A549 (cell line): ENCODE results near the gene TFAP2C. TPM values are rescaled to one million over a fixed set of nuclear protein-coding genes. Genes with fewer than 3 reads are reported as not detected.
A peak's percentile ranks its signal among the peaks of the same experiment; 100 is the strongest.

Source experiments
- ATAC-seq, 2 experiments: fragments of 200-7000 bp in 1 of 2; fragments of >200 bp in 1 of 2; cut with Nextera tagmentation in 1 of 2; cut with Tn5 transposase in 1 of 2; 3 replicates each; pipeline versions ENCODE4 v1.8.0 to v1.9.1; 2018 to 2020; ENCODE audit warnings: mild to moderate bottlenecking in 1 of 2, moderate library complexity in 1 of 2
- CTCF ChIA-PET: fragments of 300-600 bp; sonication (Branson Sonifier 250); formaldehyde crosslinking; extraction: SDS; loops from one replicate; lab custom pipeline; 2021; ENCODE audit warnings: antibody characterized with exemption, inconsistent platforms; lab: Yijun Ruan, JAX
- POLR2A ChIA-PET: fragments of 350-600 bp; formaldehyde crosslinking; extraction: SDS; loops from one replicate; lab custom pipeline; 2021; ENCODE audit warnings: antibody characterized with exemption, inconsistent platforms; lab: Yijun Ruan, JAX
- DNase-seq, 2 experiments: peaks; one replicate each; pipeline versions ENCODE4 v3.0.0 to v3.0.0-alpha.2; 2011 to 2016; ENCODE audit warnings: low read depth in 1 of 2, low spot score in 1 of 2
- FAIRE-seq: peaks from 2 replicates; lab custom pipeline; 2011; peaks lifted over from hg19 to GRCh38; lab: Jason Lieb, UNC
- H3K27ac ChIP-seq, 2 experiments: fragments of >200 bp; sonication (Bioruptor Twin); formaldehyde crosslinking; 3 replicates each; pipeline ENCODE4 v1.5.1; 2016 to 2017
- H3K4me1 ChIP-seq: fragments of >200 bp; sonication (Bioruptor Twin); formaldehyde crosslinking; 3 replicates; pipeline ENCODE4 v1.6.1; 2016
- H3K4me2 ChIP-seq: fragments of >200 bp; sonication (Bioruptor Twin); formaldehyde crosslinking; 3 replicates; pipeline ENCODE4 v1.6.1; 2016
- H3K4me3 ChIP-seq: fragments of >200 bp; sonication (Bioruptor Twin); formaldehyde crosslinking; 3 replicates; pipeline ENCODE4 v1.5.1; 2016
- H3K9me3 ChIP-seq: fragments of >200 bp; sonication (Bioruptor Twin); formaldehyde crosslinking; 3 replicates; pipeline ENCODE4 v1.6.1; 2016
- BHLHE40 ChIP-seq: IDR thresholded peaks from 2 replicates; pipeline ENCODE4 v1.6.1; 2012; ENCODE audit warnings: low read depth, low read length, inconsistent platforms
- CBX8 ChIP-seq: fragments of 200-600 bp; sonication (generic); IDR thresholded peaks from 2 replicates; pipeline ENCODE4 v1.6.1; 2016
- CHD2 ChIP-seq: fragments of 150-350 bp; IDR thresholded peaks from 2 replicates; pipeline ENCODE4 v1.6.1; 2014; ENCODE audit warnings: low read length; ENCODE audit not compliant: partially characterized antibody
- CHD4 ChIP-seq: fragments of 200-600 bp; sonication (generic); IDR thresholded peaks from 2 replicates; pipeline ENCODE4 v1.6.1; 2016; ENCODE audit warnings: antibody characterized with exemption, mild to moderate bottlenecking, borderline replicate concordance
- CTCF ChIP-seq: fragments of >200 bp; sonication (Bioruptor Twin); formaldehyde crosslinking; IDR thresholded peaks from 3 replicates; pipeline ENCODE4 v1.5.1; 2016
- E2F6 ChIP-seq: IDR thresholded peaks from 2 replicates; pipeline ENCODE4 v1.6.1; 2012; ENCODE audit warnings: low read depth, borderline replicate concordance
- EHF ChIP-seq: fragments of 250-450 bp; sonication (Bioruptor Pico); IDR thresholded peaks from 2 replicates; pipeline ENCODE4 v1.5.0; 2020; ENCODE audit warnings: mild to moderate bottlenecking
- EP300 ChIP-seq, 2 experiments: fragments of >200 bp; sonication (Bioruptor Twin); formaldehyde crosslinking; IDR thresholded peaks; 2 replicates in 1 of 2; 3 replicates in 1 of 2; pipeline ENCODE4 v1.6.1; 2016 to 2017
- ESRRA ChIP-seq: fragments of 150-350 bp; IDR thresholded peaks from 2 replicates; pipeline ENCODE4 v1.6.1; 2014; ENCODE audit warnings: mild to moderate bottlenecking, low read length, borderline replicate concordance
- GATA3 ChIP-seq: IDR thresholded peaks from 2 replicates; pipeline ENCODE4 v1.6.1; 2012; ENCODE audit warnings: borderline replicate concordance
- HES2 ChIP-seq: fragments of >200 bp; sonication (Bioruptor Twin); formaldehyde crosslinking; IDR thresholded peaks from 2 replicates; pipeline ENCODE4 v1.6.1; 2016
- HOXA7 ChIP-seq: fragments of 250-450 bp; sonication (Bioruptor Pico); IDR thresholded peaks from 2 replicates; pipeline ENCODE4 v1.5.0; 2020; ENCODE audit warnings: mild to moderate bottlenecking, moderate library complexity
- HOXB13 ChIP-seq: fragments of 250-450 bp; sonication (Bioruptor Pico); IDR thresholded peaks from 2 replicates; pipeline ENCODE4 v1.5.0; 2020; ENCODE audit warnings: low read depth, mild to moderate bottlenecking, moderate library complexity
- JUN ChIP-seq, 2 experiments: fragments of >200 bp; sonication (Bioruptor Twin); formaldehyde crosslinking; IDR thresholded peaks; 2 replicates in 1 of 2; 3 replicates in 1 of 2; pipeline ENCODE4 v1.6.1; 2016 to 2017
- MYC ChIP-seq: IDR thresholded peaks from 2 replicates; pipeline ENCODE4 v1.6.1; 2012; ENCODE audit warnings: mild to moderate bottlenecking, inconsistent platforms, low read length, improper control_type of control experiment, borderline replicate concordance
- NFE2L2 ChIP-seq: fragments of 150-350 bp; conservative IDR thresholded peaks from 2 replicates; pipeline ENCODE4 v1.6.1; 2014; ENCODE audit warnings: low read length
- NPAS2 ChIP-seq: fragments of 250-450 bp; sonication (Bioruptor Pico); IDR thresholded peaks from 2 replicates; pipeline ENCODE4 v1.8.0; 2022; ENCODE audit warnings: mild to moderate bottlenecking, moderate library complexity, borderline replicate concordance
- PBX3 ChIP-seq: IDR thresholded peaks from 2 replicates; pipeline ENCODE4 v1.6.1; 2012
- PHF8 ChIP-seq: fragments of 200-600 bp; sonication (generic); IDR thresholded peaks from 2 replicates; pipeline ENCODE4 v1.6.1; 2016; ENCODE audit warnings: low read depth, mild to moderate bottlenecking, antibody characterized with exemption, moderate library complexity, borderline replicate concordance
- POLR2A ChIP-seq: IDR thresholded peaks from 2 replicates; pipeline ENCODE4 v1.6.1; 2012; ENCODE audit warnings: mild to moderate bottlenecking, low read length
- REST ChIP-seq: fragments of 200-600 bp; sonication (generic); IDR thresholded peaks from 2 replicates; pipeline ENCODE4 v1.6.1; 2016; ENCODE audit warnings: antibody characterized with exemption, mild to moderate bottlenecking, moderate library complexity
- RNF2 ChIP-seq: fragments of 200-600 bp; sonication (generic); IDR thresholded peaks from 2 replicates; pipeline ENCODE4 v1.6.1; 2016; ENCODE audit warnings: low read depth, mild to moderate bottlenecking, antibody characterized with exemption, moderate library complexity, borderline replicate concordance
- SREBF2 ChIP-seq: fragments of 450-650 bp; IDR thresholded peaks from 2 replicates; pipeline ENCODE4 v1.6.1; 2014; ENCODE audit warnings: mild to moderate bottlenecking, moderate library complexity
- TFCP2L1 ChIP-seq: fragments of 250-450 bp; sonication (Bioruptor Pico); IDR thresholded peaks from 2 replicates; pipeline ENCODE4 v1.5.0; 2021; ENCODE audit warnings: mild to moderate bottlenecking
- TP53 ChIP-seq: fragments of 250-450 bp; sonication (Bioruptor Pico); IDR thresholded peaks from 2 replicates; pipeline ENCODE4 v1.5.0; 2021; ENCODE audit warnings: mild to moderate bottlenecking, moderate library complexity
- WGBS: methylation state at CpG from one replicate; pipeline ENCODE4 v1.1.6; 2017; ENCODE audit errors: missing lambda C conversion rate; 5-methylcytosine and 5-hydroxymethylcytosine counted together
- polyA plus RNA-seq, 4 experiments: library from polyadenylated mRNA; depleted of rRNA in 3 of 4; stranded (reverse); fragments of >200 nt; fragmentation: RNase III in 1 of 4; extraction: RNeasy Plus Mini Kit Qiagen cat#74134 plus additional on column Dnase treatment in 1 of 4; gene quantifications; 2 replicates in 3 of 4; 3 replicates in 1 of 4; pipeline ENCODE4 v1.2.3, GENCODE V29; 2011 to 2017
- TF ChIP-seq, protein P1 (sequence below): fragments of >200 bp; sonication (Bioruptor Twin); formaldehyde crosslinking; IDR thresholded peaks from 3 replicates; pipeline ENCODE4 v1.6.1; 2016

The TFAP2C gene
- polyA plus RNA-seq, 2 of the 4 experiments (the other 2 are of a cell fraction): 9.6 to 14.2 TPM

- no peak for TF ChIP-seq PHF8
- TF ChIP-seq HOXB13 (CRISPR knock-in tag): no peak
- no peak for TF ChIP-seq HES2
- TF ChIP-seq REST: no peak
- no peak for TF ChIP-seq BHLHE40
- no peak for TF ChIP-seq E2F6
- no peak for TF ChIP-seq MYC
- TF ChIP-seq TP53: no peak
- ChIA-PET POLR2A (no interaction called here), CTCF (interaction anchor here (2.1 to 3.0 kb wide), 2 partner anchors 10 to 35 kb away, joined by 4 to 9 read pairs; no protein-coding TSS in a partner anchor)
- WGBS: 73% methylated on average over 1 of the region's 1 CpG
- no peak for FAIRE-seq
- H3K27ac ChIP-seq: no peak overlapping the region
- H3K4me2 ChIP-seq: no peak overlapping the region
- H3K4me1 ChIP-seq: no peaks in the 10 kb centered on the region
- peak in 1 of 2 experiments; percentile 24 for DNase-seq
- H3K4me3 ChIP-seq: no peak overlapping the region
- no peaks in the 10 kb centered on the region for H3K9me3 ChIP-seq
- no peak; a peak in 1 of 6 replicates for ATAC-seq
Observed at GRCh38 chr20:56664796-56665195, 35.7 kb downstream of the TFAP2C start.

GRCh38 chr20:56665806-56666205, 36.7 kb downstream of the TFAP2C start:
- TF ChIP-seq BHLHE40 (no peak), PBX3 (no peak), POLR2A (no peak), SREBF2 (no peak), TFCP2L1 (CRISPR knock-in tag) (no peak), HOXA7 (CRISPR knock-in tag) (no peak), NPAS2 (CRISPR knock-in tag) (no peak)
- TF ChIP-seq, protein P1, sequence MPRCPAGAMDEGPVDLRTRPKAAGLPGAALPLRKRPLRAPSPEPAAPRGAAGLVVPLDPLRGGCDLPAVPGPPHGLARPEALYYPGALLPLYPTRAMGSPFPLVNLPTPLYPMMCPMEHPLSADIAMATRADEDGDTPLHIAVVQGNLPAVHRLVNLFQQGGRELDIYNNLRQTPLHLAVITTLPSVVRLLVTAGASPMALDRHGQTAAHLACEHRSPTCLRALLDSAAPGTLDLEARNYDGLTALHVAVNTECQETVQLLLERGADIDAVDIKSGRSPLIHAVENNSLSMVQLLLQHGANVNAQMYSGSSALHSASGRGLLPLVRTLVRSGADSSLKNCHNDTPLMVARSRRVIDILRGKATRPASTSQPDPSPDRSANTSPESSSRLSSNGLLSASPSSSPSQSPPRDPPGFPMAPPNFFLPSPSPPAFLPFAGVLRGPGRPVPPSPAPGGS: no peak
- ATAC-seq (no peak), DNase-seq (peak in 1 of 2 experiments; percentile 44), FAIRE-seq (no peak)
- Histone ChIP-seq H3K9me3 (no peaks in the 10 kb centered on the region), H3K4me2 (no peak overlapping the region), H3K27ac (no peak overlapping the region), H3K4me3 (no peak overlapping the region), H3K4me1 (no peaks in the 10 kb centered on the region)
- WGBS: 74% methylated on average over 12 of the region's 12 CpGs
- CTCF ChIA-PET: interaction anchor here (0.7 to 3.0 kb wide), 3 partner anchors 11 to 123 kb away, joined by 3 to 9 read pairs (median 4); no protein-coding TSS in a partner anchor
- POLR2A ChIA-PET: no interaction called here

- H3K4me2 ChIP-seq: no peak overlapping the region
- 96% methylated on average over 5 of the region's 5 CpGs for WGBS
- no peak for DNase-seq
- no peak overlapping the region for H3K4me3 ChIP-seq
- H3K27ac ChIP-seq: no peak overlapping the region
- H3K9me3 ChIP-seq: no peaks in the 10 kb centered on the region
- CTCF ChIA-PET: interaction anchor here (1.9 kb wide), 1 partner anchor 11 kb away, joined by 6 read pairs; no protein-coding TSS in a partner anchor
- no peaks in the 10 kb centered on the region for H3K4me1 ChIP-seq
- ATAC-seq: no peak
- no peak for FAIRE-seq
- POLR2A ChIA-PET: no interaction called here
- no peak for TF ChIP-seq TFCP2L1 (CRISPR knock-in tag)
- no peak for TF ChIP-seq ESRRA
- no peak for TF ChIP-seq CHD4
- no peak for TF ChIP-seq MYC
- no peak for TF ChIP-seq CBX8
- TF ChIP-seq JUN (IDR thresholded peaks at IDR 0.05): no peak
- no peak for TF ChIP-seq RNF2
- no peak for TF ChIP-seq CHD2
- no peak for TF ChIP-seq NPAS2 (CRISPR knock-in tag)
- no peak for TF ChIP-seq EHF (CRISPR knock-in tag)
- no peak for TF ChIP-seq BHLHE40
- no peak for TF ChIP-seq GATA3
- no peak for TF ChIP-seq EP300 (IDR thresholded peaks at IDR 0.05)
- no peak for TF ChIP-seq NFE2L2
- TF ChIP-seq CTCF: no peak
Observed at GRCh38 chr20:56673450-56673849, 44.3 kb downstream of the TFAP2C start.
